IPS-11a (cell line): ENCODE results near the gene ZNF433.
"Not testable (repeated sequence)": the region's sequence is repeated elsewhere in the genome, so short reads cannot be mapped to it uniquely, and the experiment has no call there.

Source experiments
- H3K4me3 ChIP-seq: one replicate; pipeline ENCODE4 v1.5.1; 2013; ENCODE audit warnings: low read depth, low read length, control low read depth

Gene ZNF433

GRCh38 chr19:12035220-12036172, at the start of gene ZNF433:
Gene ZNF433 (minus strand): TSS chr19:12035679. CDS start chr19:12035539, 140 bp downstream.
- H3K4me3 ChIP-seq = peak within 1 kb of the TSS; percentile 67

GRCh38 chr19:12083336-12083735, 47.9 kb upstream of the ZNF433 start:
- not testable (repeated sequence) for H3K4me3 ChIP-seq

GRCh38 chr19:12077375-12077774, 41.9 kb upstream of the ZNF433 start:
- no peak overlapping the region for H3K4me3 ChIP-seq

GRCh38 chr19:12076331-12076730, 40.9 kb upstream of the ZNF433 start:
- H3K4me3 ChIP-seq = not testable (repeated sequence)

GRCh38 chr19:12075538-12076139, 40.2 kb upstream of the ZNF433 start:
- H3K4me3 ChIP-seq = no peak overlapping the region

GRCh38 chr19:12064590-12065538, 29.4 kb upstream of the ZNF433 start, which contains the start of gene ZNF844:
Gene ZNF844 (plus strand): TSS chr19:12064731. CDS start chr19:12064874, 143 bp downstream.
- peak within 1 kb of the TSS; percentile 75 for H3K4me3 ChIP-seq

GRCh38 chr19:12055784-12056183, 20.3 kb upstream of the ZNF433 start:
- H3K4me3 ChIP-seq = no peak overlapping the region

- peak within 1 kb of the TSS; percentile 75 for H3K4me3 ChIP-seq
These were observed 17.2 kb upstream of the ZNF433 start, which contains the start of gene ZNF878 for GRCh38 chr19:12052497-12053169. Gene ZNF878 (minus strand): TSS chr19:12052961. CDS start chr19:12052801, 160 bp downstream.

- peak overlapping the region; percentile 75 for H3K4me3 ChIP-seq
These were observed 16.6 kb upstream of the ZNF433 start for GRCh38 chr19:12052091-12052496.

GRCh38 chr19:12047868-12048267, 12.4 kb upstream of the ZNF433 start:
- no peak overlapping the region for H3K4me3 ChIP-seq

- no peak overlapping the region for H3K4me3 ChIP-seq
These were observed 8.4 kb upstream of the ZNF433 start for GRCh38 chr19:12043752-12044422.

GRCh38 chr19:12042893-12043292, 7.4 kb upstream of the ZNF433 start:
- no peak overlapping the region for H3K4me3 ChIP-seq

GRCh38 chr19:12034620-12035019, 859 bp downstream of the ZNF433 start:
- peak overlapping the region; percentile 8 for H3K4me3 ChIP-seq

GRCh38 chr19:12034198-12034597, 1.3 kb downstream of the ZNF433 start:
- no peak overlapping the region for H3K4me3 ChIP-seq

GRCh38 chr19:12015753-12016116, 19.7 kb downstream of the ZNF433 start:
- no peak overlapping the region for H3K4me3 ChIP-seq

- H3K4me3 ChIP-seq = no peak overlapping the region
These were observed 20.3 kb downstream of the ZNF433 start for GRCh38 chr19:12015015-12015752.

GRCh38 chr19:12000152-12000981, 35.1 kb downstream of the ZNF433 start:
- H3K4me3 ChIP-seq = no peak overlapping the region

GRCh38 chr19:11995174-11995573, 40.3 kb downstream of the ZNF433 start:
- no peak overlapping the region for H3K4me3 ChIP-seq
